Stimulated activated CD8-positive, alpha-beta memory T cell treated with anti-CD3 and anti-CD28 coated beads, Interleukin-2, amount 100 ng/mL, for 1 hour (primary cell): ENCODE measurements around the gene MEMO1.
"Not testable (repeated sequence)": the region's sequence is repeated elsewhere in the genome, so short reads cannot be mapped to it uniquely, and the experiment has no call there.

Experiments
- DNase-seq, 2 donors: peaks; one replicate each; pipeline ENCODE4 v3.0.0-alpha.2; 2020; ENCODE audit warnings: low read depth in 2 of 2

The MEMO1 gene

GRCh38 chr2:31998731-31999383, 12.0 kb downstream of the MEMO1 start:
- DNase-seq, result no peak

GRCh38 chr2:31997653-31998052, 13.2 kb downstream of the MEMO1 start:
- no peak for DNase-seq

GRCh38 chr2:31996571-31997150, 14.1 kb downstream of the MEMO1 start:
- no peak for DNase-seq

- no peak for DNase-seq
These were observed 17.9 kb downstream of the MEMO1 start for GRCh38 chr2:31992934-31993333.

GRCh38 chr2:31992025-31992579, 18.7 kb downstream of the MEMO1 start:
- DNase-seq, result no peak

- DNase-seq, result no peak
These were observed 20.9 kb downstream of the MEMO1 start for GRCh38 chr2:31989946-31990345.

GRCh38 chr2:31987454-31988220, 23.2 kb downstream of the MEMO1 start:
- DNase-seq, result no peak

GRCh38 chr2:31986906-31987305, 23.9 kb downstream of the MEMO1 start:
- DNase-seq, result no peak

- DNase-seq, result no peak
These were observed 26.9 kb downstream of the MEMO1 start for GRCh38 chr2:31983762-31984467.

GRCh38 chr2:31980674-31981356, 30.0 kb downstream of the MEMO1 start:
- no peak for DNase-seq

GRCh38 chr2:31979956-31980355, 30.9 kb downstream of the MEMO1 start:
- no peak for DNase-seq

GRCh38 chr2:31979018-31979417, 31.8 kb downstream of the MEMO1 start:
- no peak for DNase-seq

GRCh38 chr2:31978436-31978835, 32.4 kb downstream of the MEMO1 start:
- DNase-seq, result no peak

- DNase-seq, result no peak
These were observed 37.1 kb downstream of the MEMO1 start for GRCh38 chr2:31973665-31974064.

GRCh38 chr2:31972059-31972458, 38.7 kb downstream of the MEMO1 start:
- DNase-seq, result no peak

- DNase-seq, result no peak
These were observed 41.6 kb downstream of the MEMO1 start for GRCh38 chr2:31969178-31969577.

GRCh38 chr2:31967790-31968189, 43.0 kb downstream of the MEMO1 start:
- no peak for DNase-seq

- not testable (repeated sequence) for DNase-seq
These were observed 44.4 kb downstream of the MEMO1 start for GRCh38 chr2:31966402-31966801.

GRCh38 chr2:31965094-31965493, 45.7 kb downstream of the MEMO1 start:
- no peak for DNase-seq

- no peak for DNase-seq
These were observed 47.9 kb downstream of the MEMO1 start for GRCh38 chr2:31962757-31963361.

GRCh38 chr2:31958140-31958717, 52.6 kb downstream of the MEMO1 start:
- no peak for DNase-seq
